Loucy (cell line): ENCODE results near the gene ADIPOR2.
A peak's percentile ranks its signal among the peaks of the same experiment; 100 is the strongest.

Source experiments
- H2AFZ ChIP-seq: fragments of 200-600 bp; sonication (generic); 2 replicates; pipeline ENCODE4 v1.6.0; 2016; ENCODE audit warnings: antibody characterized with exemption, mild to moderate bottlenecking, low read length, moderate library complexity
- H3F3A ChIP-seq: fragments of 200-600 bp; 2 replicates; pipeline ENCODE4 v1.6.0; 2016; ENCODE audit warnings: antibody characterized with exemption, low read depth, mild to moderate bottlenecking
- H3K27me3 ChIP-seq: fragments of 200-600 bp; sonication (generic); 2 replicates; pipeline ENCODE4 v1.6.1; 2014; ENCODE audit warnings: low read length, mild to moderate bottlenecking; ENCODE audit not compliant: insufficient read depth, poor library complexity, severe bottlenecking
- H3K36me3 ChIP-seq: fragments of 200-600 bp; sonication (generic); 2 replicates; pipeline ENCODE4 v1.6.1; 2016; ENCODE audit warnings: low read length; ENCODE audit not compliant: insufficient read depth
- H3K4me1 ChIP-seq: fragments of 200-600 bp; sonication (generic); 2 replicates; pipeline ENCODE4 v1.5.1; 2014; ENCODE audit warnings: low read length, mild to moderate bottlenecking; ENCODE audit not compliant: insufficient read depth, poor library complexity, severe bottlenecking
- H3K4me2 ChIP-seq: fragments of 200-600 bp; sonication (generic); 2 replicates; pipeline ENCODE4 v1.6.0; 2014; ENCODE audit warnings: antibody characterized with exemption, low read length, low read depth, mild to moderate bottlenecking; ENCODE audit not compliant: poor library complexity, severe bottlenecking
- H3K4me3 ChIP-seq: fragments of 200-600 bp; sonication (generic); 2 replicates; pipeline ENCODE4 v1.5.1; 2014; ENCODE audit warnings: low read length, mild to moderate bottlenecking, mixed read lengths; ENCODE audit not compliant: poor library complexity, severe bottlenecking
- H3K79me2 ChIP-seq: fragments of 200-600 bp; sonication (generic); 2 replicates; pipeline ENCODE4 v1.6.1; 2014; ENCODE audit warnings: low read length; ENCODE audit not compliant: insufficient read depth
- H3K9ac ChIP-seq: fragments of 200-600 bp; sonication (generic); 2 replicates; pipeline ENCODE4 v1.6.0; 2014; ENCODE audit warnings: mild to moderate bottlenecking, low read depth, low read length, moderate library complexity; ENCODE audit not compliant: poor library complexity, severe bottlenecking
- H3K9me2 ChIP-seq: fragments of 200-600 bp; sonication (generic); replicated peaks from 2 replicates; pipeline ENCODE4 v1.6.1; 2016; ENCODE audit warnings: low read depth, low read length, mixed read lengths
- H3K9me3 ChIP-seq: fragments of 200-600 bp; sonication (generic); 2 replicates; pipeline ENCODE4 v1.6.1; 2014; ENCODE audit warnings: mild to moderate bottlenecking, antibody characterized with exemption, low read length, low read depth; ENCODE audit not compliant: insufficient read depth
- H4K20me1 ChIP-seq: fragments of 200-600 bp; sonication (generic); 2 replicates; pipeline ENCODE4 v1.6.0; 2014; ENCODE audit warnings: antibody characterized with exemption, low read length, mild to moderate bottlenecking; ENCODE audit not compliant: insufficient read depth, poor library complexity, severe bottlenecking
- EZH2phosphoT487 ChIP-seq: fragments of 200-600 bp; IDR thresholded peaks from 2 replicates; pipeline ENCODE4 v1.6.1; 2018; ENCODE audit warnings: antibody characterized with exemption, mild to moderate bottlenecking, moderate library complexity, borderline replicate concordance
- TF ChIP-seq, protein P1 (sequence below): fragments of 200-600 bp; sonication (generic); conservative IDR thresholded peaks from 2 replicates; pipeline ENCODE4 v1.5.1; 2014; ENCODE audit warnings: mild to moderate bottlenecking, antibody characterized with exemption, low read length

ADIPOR2 gene

DNA sequence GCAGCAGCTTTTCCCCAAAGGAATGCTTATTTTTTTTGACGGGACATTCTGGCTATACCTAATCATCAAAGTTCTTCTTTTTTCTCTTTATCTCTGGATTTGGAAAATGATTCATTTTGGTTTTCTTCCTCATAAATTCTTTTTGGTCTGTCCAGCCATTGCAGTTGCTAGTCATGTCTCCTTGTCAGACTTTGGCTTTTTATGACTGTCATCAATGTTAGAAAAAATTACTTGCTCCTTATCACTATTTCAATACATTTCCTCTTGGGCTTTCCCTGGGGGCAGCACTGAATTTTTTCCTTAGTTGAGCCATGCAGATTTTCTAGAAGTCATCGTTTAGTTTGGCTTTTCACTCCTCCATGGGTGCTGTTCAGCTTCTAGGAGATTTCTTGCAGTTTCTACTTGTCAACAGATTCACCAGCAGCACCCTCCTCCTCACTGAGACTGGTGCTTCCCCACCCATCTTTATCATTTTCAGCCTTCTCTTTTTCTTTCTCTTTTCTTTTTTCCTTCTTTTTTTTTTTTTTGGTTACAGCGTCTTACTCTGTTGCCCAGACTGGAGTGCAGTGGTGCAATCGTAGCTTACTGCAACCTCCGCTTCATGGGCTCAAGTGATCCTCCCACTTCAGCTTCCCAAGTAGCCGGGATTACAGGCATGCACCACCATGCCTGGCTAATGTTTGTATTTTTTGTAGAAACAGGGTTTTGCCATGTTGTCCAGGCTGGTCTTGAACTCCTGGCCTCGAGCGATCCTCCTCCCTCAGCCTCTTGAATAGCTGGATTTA lies 5.2 kb downstream of the ADIPOR2 start:
- H4K20me1 ChIP-seq = peaks cover 91% of the 10 kb centered on the region
- H3K4me3 ChIP-seq = peak overlapping the region; percentile 30
- H3K4me2 ChIP-seq = peak overlapping the region; percentile 98
- peaks cover 100% of the 10 kb centered on the region for H3K79me2 ChIP-seq
- H2AFZ ChIP-seq = no peak overlapping the region
- no peaks in the 10 kb centered on the region for H3K36me3 ChIP-seq
- no peak overlapping the region for H3K9ac ChIP-seq
- no peaks in the 10 kb centered on the region for H3K9me2 ChIP-seq
- peaks cover 71% of the 10 kb centered on the region for H3K4me1 ChIP-seq
- TF ChIP-seq EZH2phosphoT487 = no peak
- TF ChIP-seq, protein P1, sequence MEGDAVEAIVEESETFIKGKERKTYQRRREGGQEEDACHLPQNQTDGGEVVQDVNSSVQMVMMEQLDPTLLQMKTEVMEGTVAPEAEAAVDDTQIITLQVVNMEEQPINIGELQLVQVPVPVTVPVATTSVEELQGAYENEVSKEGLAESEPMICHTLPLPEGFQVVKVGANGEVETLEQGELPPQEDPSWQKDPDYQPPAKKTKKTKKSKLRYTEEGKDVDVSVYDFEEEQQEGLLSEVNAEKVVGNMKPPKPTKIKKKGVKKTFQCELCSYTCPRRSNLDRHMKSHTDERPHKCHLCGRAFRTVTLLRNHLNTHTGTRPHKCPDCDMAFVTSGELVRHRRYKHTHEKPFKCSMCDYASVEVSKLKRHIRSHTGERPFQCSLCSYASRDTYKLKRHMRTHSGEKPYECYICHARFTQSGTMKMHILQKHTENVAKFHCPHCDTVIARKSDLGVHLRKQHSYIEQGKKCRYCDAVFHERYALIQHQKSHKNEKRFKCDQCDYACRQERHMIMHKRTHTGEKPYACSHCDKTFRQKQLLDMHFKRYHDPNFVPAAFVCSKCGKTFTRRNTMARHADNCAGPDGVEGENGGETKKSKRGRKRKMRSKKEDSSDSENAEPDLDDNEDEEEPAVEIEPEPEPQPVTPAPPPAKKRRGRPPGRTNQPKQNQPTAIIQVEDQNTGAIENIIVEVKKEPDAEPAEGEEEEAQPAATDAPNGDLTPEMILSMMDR = no peak
- no peaks in the 10 kb centered on the region for H3F3A ChIP-seq
- no peaks in the 10 kb centered on the region for H3K27me3 ChIP-seq
- H3K9me3 ChIP-seq = no peaks in the 10 kb centered on the region

DNA sequence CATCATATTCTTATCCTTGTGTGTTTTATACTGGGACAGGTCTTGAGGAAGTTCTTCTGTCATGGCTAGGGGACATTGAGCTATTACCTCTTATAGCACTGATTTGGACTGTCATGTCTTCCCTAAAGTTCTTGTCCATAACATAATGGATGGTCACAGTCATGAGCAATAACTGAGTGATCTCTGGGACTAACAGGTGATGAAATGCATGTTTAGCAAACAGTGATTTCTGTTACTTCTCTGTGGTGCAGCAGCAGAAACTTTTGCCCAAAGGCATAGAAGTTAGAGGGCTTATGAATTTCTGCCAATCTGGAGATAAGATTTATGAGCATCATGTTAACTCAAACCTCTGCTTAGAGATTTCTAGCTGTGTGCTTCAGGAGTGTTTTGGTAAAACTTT lies 5.9 kb downstream of the ADIPOR2 start:
- H3K36me3 ChIP-seq = no peaks in the 10 kb centered on the region
- TF ChIP-seq, protein P1 = no peak
- TF ChIP-seq EZH2phosphoT487 = no peak
- peak overlapping the region; percentile 30 for H3K4me3 ChIP-seq
- H3K27me3 ChIP-seq = no peaks in the 10 kb centered on the region
- H3F3A ChIP-seq = no peaks in the 10 kb centered on the region
- no peaks in the 10 kb centered on the region for H3K9me2 ChIP-seq
- H4K20me1 ChIP-seq = peaks cover 90% of the 10 kb centered on the region
- peak overlapping the region; percentile 98 for H3K4me2 ChIP-seq
- H3K4me1 ChIP-seq = peaks cover 72% of the 10 kb centered on the region
- H3K9ac ChIP-seq = no peak overlapping the region
- H2AFZ ChIP-seq = no peak overlapping the region
- H3K9me3 ChIP-seq = no peaks in the 10 kb centered on the region
- peaks cover 100% of the 10 kb centered on the region for H3K79me2 ChIP-seq

DNA sequence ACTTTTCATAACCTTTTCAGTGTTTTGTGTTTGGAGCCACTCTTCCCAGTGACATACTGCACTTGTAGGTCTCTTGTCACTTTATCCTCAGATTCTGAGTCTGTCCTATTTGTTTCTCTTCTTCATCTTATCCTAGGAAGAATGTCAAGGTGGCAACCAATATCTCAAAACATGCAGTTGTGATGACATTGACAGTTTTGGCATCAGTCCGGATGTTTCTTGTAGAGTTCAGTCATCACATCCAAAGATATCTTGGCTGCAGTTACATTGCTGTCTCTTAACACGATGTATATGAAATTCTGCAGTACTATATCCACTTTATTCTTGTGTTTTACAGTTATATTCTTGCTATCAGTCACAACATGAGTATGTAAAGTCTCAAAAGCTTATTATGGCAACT lies 6.4 kb downstream of the ADIPOR2 start:
- TF ChIP-seq, protein P1 = no peak
- no peak for TF ChIP-seq EZH2phosphoT487
- H2AFZ ChIP-seq = no peak overlapping the region
- no peaks in the 10 kb centered on the region for H3K9me3 ChIP-seq
- no peaks in the 10 kb centered on the region for H3K9me2 ChIP-seq
- H3F3A ChIP-seq = no peaks in the 10 kb centered on the region
- H3K4me1 ChIP-seq = peaks cover 67% of the 10 kb centered on the region
- peak overlapping the region; percentile 24 for H3K4me3 ChIP-seq
- peaks cover 100% of the 10 kb centered on the region for H3K79me2 ChIP-seq
- H3K4me2 ChIP-seq = peak overlapping the region; percentile 98
- H3K9ac ChIP-seq = peak overlapping the region; percentile 19
- peaks cover 85% of the 10 kb centered on the region for H4K20me1 ChIP-seq
- H3K27me3 ChIP-seq = no peaks in the 10 kb centered on the region
- H3K36me3 ChIP-seq = no peaks in the 10 kb centered on the region
